ENCODE measurements around the gene ARNT2. TPM values are rescaled to one million over a fixed set of nuclear protein-coding genes. Genes with fewer than 3 reads are reported as not detected.

Gene ARNT2
- total RNA-seq, 1 experiment from 2014 or later = 16.8 TPM

DNA sequence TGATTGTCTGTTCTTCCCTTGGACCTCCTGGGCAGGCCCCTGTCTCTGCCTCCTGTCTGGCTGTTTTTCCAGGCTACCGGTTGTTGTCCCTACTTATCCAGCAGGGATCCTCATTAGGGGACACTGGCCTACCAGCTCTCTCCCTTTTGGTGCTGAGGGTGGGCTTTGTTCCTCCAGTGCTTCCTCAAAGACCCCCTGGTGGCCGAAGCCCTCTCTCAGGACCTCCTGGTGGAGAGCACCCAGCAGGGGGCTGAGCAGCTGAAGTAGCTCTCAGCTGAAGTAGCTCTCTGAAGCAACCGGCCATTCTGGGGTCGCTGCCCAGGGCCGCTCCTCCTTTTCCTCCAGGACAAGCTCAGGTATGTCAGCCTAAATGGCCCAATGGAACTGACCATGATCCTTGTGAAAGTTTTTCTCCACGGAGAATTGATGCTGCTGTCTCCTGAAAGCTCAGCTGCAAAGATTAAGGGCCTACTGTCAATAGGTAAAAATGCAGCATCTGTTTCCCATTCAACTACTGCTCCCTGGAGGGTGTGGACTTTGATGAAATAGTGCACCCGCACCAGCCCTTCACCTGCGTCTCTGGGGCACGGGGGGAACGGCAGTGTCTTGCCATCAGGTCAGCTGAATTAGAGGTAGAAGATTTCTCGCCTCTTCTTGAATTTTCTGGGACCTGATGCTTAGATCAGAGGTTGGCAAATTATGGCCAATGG, 27.6 kb downstream of the ARNT2 start:
- DNase-seq (ENCODE audit: low read depth, low spot score) (no peak), ATAC-seq (no peak)
- intact Hi-C loops (cut with micrococcal nuclease; ENCODE audit: unreplicated experiment) (no loop called here), in situ Hi-C loops (cut with HindIII; ENCODE audit: low pct_unique_long_range_greater_than_20kb, low sequenced_read_pairs) (no loop called here)
- POLR2A ChIA-PET = interaction anchor here (0.6 kb wide), 1 partner anchor 16 kb away, joined by 3 read pairs; no protein-coding TSS in a partner anchor
- Histone ChIP-seq H3K36me3 (ENCODE audit: control insufficient read depth, insufficient read depth, low read length) (no peaks in the 10 kb centered on the region), H3K27ac (ENCODE audit: low read length) (no peak overlapping the region), H3K4me1 (ENCODE audit: control insufficient read depth, insufficient read depth, low read length) (peaks cover 6% of the 10 kb centered on the region; the same call in 1 of the 2 replicates), H3K9me3 (ENCODE audit: control insufficient read depth, insufficient read depth, low read depth, low read length) (no peaks in the 10 kb centered on the region), H3K4me3 (ENCODE audit: low read depth in 2 of 2, low read length in 2 of 2) (no peak overlapping the region), H3K27me3 (ENCODE audit: control insufficient read depth, insufficient read depth, low read length) (no peaks in the 10 kb centered on the region)
- no TSS peak for BruUV-seq (replicated peaks)
- CTCF ChIA-PET = interaction anchor here (0.5 to 1.4 kb wide), 2 partner anchors 13 to 451 kb away, joined by 4 read pairs; no protein-coding TSS in a partner anchor
- TF ChIP-seq TCF7L2 (IDR thresholded peaks at IDR 0.05; ENCODE audit: low read depth, low read length) (no peak), POLR2AphosphoS5 (IDR thresholded peaks at IDR 0.05; ENCODE audit: low read depth, low read length) (no peak), SIN3A (IDR thresholded peaks at IDR 0.05; ENCODE audit: borderline replicate concordance, insufficient read depth, low read depth, low read length) (no peak)
- TF ChIP-seq, protein P1, sequence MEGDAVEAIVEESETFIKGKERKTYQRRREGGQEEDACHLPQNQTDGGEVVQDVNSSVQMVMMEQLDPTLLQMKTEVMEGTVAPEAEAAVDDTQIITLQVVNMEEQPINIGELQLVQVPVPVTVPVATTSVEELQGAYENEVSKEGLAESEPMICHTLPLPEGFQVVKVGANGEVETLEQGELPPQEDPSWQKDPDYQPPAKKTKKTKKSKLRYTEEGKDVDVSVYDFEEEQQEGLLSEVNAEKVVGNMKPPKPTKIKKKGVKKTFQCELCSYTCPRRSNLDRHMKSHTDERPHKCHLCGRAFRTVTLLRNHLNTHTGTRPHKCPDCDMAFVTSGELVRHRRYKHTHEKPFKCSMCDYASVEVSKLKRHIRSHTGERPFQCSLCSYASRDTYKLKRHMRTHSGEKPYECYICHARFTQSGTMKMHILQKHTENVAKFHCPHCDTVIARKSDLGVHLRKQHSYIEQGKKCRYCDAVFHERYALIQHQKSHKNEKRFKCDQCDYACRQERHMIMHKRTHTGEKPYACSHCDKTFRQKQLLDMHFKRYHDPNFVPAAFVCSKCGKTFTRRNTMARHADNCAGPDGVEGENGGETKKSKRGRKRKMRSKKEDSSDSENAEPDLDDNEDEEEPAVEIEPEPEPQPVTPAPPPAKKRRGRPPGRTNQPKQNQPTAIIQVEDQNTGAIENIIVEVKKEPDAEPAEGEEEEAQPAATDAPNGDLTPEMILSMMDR (IDR thresholded peaks at IDR 0.05) = no peak
- TF ChIP-seq, protein P2, sequence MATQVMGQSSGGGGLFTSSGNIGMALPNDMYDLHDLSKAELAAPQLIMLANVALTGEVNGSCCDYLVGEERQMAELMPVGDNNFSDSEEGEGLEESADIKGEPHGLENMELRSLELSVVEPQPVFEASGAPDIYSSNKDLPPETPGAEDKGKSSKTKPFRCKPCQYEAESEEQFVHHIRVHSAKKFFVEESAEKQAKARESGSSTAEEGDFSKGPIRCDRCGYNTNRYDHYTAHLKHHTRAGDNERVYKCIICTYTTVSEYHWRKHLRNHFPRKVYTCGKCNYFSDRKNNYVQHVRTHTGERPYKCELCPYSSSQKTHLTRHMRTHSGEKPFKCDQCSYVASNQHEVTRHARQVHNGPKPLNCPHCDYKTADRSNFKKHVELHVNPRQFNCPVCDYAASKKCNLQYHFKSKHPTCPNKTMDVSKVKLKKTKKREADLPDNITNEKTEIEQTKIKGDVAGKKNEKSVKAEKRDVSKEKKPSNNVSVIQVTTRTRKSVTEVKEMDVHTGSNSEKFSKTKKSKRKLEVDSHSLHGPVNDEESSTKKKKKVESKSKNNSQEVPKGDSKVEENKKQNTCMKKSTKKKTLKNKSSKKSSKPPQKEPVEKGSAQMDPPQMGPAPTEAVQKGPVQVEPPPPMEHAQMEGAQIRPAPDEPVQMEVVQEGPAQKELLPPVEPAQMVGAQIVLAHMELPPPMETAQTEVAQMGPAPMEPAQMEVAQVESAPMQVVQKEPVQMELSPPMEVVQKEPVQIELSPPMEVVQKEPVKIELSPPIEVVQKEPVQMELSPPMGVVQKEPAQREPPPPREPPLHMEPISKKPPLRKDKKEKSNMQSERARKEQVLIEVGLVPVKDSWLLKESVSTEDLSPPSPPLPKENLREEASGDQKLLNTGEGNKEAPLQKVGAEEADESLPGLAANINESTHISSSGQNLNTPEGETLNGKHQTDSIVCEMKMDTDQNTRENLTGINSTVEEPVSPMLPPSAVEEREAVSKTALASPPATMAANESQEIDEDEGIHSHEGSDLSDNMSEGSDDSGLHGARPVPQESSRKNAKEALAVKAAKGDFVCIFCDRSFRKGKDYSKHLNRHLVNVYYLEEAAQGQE (IDR thresholded peaks at IDR 0.05; ENCODE audit: insufficient read depth in 1 of 2, low read depth in 2 of 2, low read length in 1 of 2) = no peak

DNA sequence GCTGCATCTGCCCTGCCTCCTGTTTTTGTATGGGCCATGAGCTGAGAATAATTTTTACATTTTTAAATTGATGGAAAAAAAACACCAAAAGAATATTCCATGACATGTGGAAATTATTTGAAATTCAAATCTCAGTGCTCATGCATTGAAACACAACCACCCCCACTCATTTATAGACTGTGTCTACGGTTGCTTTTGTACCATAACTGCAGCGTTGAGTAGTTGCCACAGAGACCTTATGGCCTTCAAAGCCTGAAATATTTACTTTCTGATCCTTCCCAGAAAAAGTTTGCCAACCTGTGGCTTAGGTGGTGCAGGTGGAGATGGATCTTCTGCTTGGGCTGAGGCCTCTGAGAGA, 28.1 kb downstream of the ARNT2 start:
- no peak for ATAC-seq
- no peaks in the 10 kb centered on the region for H3K36me3 ChIP-seq (ENCODE audit: control insufficient read depth, insufficient read depth, low read length)
- intact Hi-C loops (cut with micrococcal nuclease; ENCODE audit: unreplicated experiment) (no loop called here), in situ Hi-C loops (cut with HindIII; ENCODE audit: low pct_unique_long_range_greater_than_20kb, low sequenced_read_pairs) (no loop called here)
- CTCF ChIA-PET = interaction anchor here (1.4 kb wide), 1 partner anchor 14 kb away, joined by 4 read pairs; no protein-coding TSS in a partner anchor
- H3K4me1 ChIP-seq (ENCODE audit: control insufficient read depth, insufficient read depth, low read length) = peaks cover 11% of the 10 kb centered on the region; the same call in 1 of the 2 replicates
- no TSS peak for BruUV-seq (replicated peaks)
- no peaks in the 10 kb centered on the region for H3K9me3 ChIP-seq (ENCODE audit: control insufficient read depth, insufficient read depth, low read depth, low read length)
- no peak overlapping the region for H3K4me3 ChIP-seq (ENCODE audit: low read depth in 2 of 2, low read length in 2 of 2)
- no peaks in the 10 kb centered on the region for H3K27me3 ChIP-seq (ENCODE audit: control insufficient read depth, insufficient read depth, low read length)
- H3K27ac ChIP-seq (ENCODE audit: low read length) = no peak overlapping the region
- no peak for TF ChIP-seq POLR2AphosphoS5 (IDR thresholded peaks at IDR 0.05; ENCODE audit: low read depth, low read length)
- POLR2A ChIA-PET = interaction anchor here (0.6 kb wide), 1 partner anchor 16 kb away, joined by 3 read pairs; no protein-coding TSS in a partner anchor
- DNase-seq (ENCODE audit: low read depth, low spot score) = no peak

DNA sequence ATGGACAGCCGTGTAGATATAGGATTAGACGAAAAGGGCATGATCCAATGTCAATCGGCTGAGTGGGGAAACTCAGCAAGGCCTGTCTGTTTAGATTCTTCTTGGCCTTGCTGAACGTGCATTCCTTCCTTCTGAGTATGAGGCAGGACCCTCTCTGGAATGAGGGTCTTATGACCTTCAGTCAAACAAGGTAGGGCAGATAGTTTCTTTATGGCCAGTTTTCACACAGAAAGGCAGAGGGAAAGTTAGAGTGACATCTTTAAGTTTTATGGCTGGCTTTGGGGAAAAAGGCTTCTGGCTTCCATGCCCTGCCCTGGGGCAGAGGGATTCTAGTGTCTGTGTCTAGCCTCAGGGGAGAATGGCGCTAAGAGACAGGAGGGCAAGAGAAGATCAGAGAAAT, 29.7 kb downstream of the ARNT2 start:
- no TSS peak for BruUV-seq (replicated peaks)
- Histone ChIP-seq H3K27me3 (ENCODE audit: control insufficient read depth, insufficient read depth, low read length) (no peaks in the 10 kb centered on the region), H3K27ac (ENCODE audit: low read length) (no peak overlapping the region), H3K36me3 (ENCODE audit: control insufficient read depth, insufficient read depth, low read length) (no peaks in the 10 kb centered on the region), H3K4me3 (ENCODE audit: low read depth in 2 of 2, low read length in 2 of 2) (no peak overlapping the region), H3K4me1 (ENCODE audit: control insufficient read depth, insufficient read depth, low read length) (peaks cover 14% of the 10 kb centered on the region; the same call in 1 of the 2 replicates), H3K9me3 (ENCODE audit: control insufficient read depth, insufficient read depth, low read depth, low read length) (no peaks in the 10 kb centered on the region)
- intact Hi-C loops (cut with micrococcal nuclease; ENCODE audit: unreplicated experiment) = no loop called here
- no peak for ATAC-seq
- ChIA-PET POLR2A (no interaction called here), CTCF (no interaction called here)
- DNase-seq (ENCODE audit: low read depth, low spot score) = no peak
- in situ Hi-C loops (cut with HindIII; ENCODE audit: low pct_unique_long_range_greater_than_20kb, low sequenced_read_pairs) = no loop called here
- TF ChIP-seq TCF7L2 (IDR thresholded peaks at IDR 0.05; ENCODE audit: low read depth, low read length) (no peak), POLR2AphosphoS5 (IDR thresholded peaks at IDR 0.05; ENCODE audit: low read depth, low read length) (no peak), SIN3A (IDR thresholded peaks at IDR 0.05; ENCODE audit: borderline replicate concordance, insufficient read depth, low read depth, low read length) (no peak)
- TF ChIP-seq, protein P2 (IDR thresholded peaks at IDR 0.05; ENCODE audit: insufficient read depth in 1 of 2, low read depth in 2 of 2, low read length in 1 of 2) = no peak
- TF ChIP-seq, protein P1 (IDR thresholded peaks at IDR 0.05) = no peak
